Breast epithelium (tissue), 4 donors: Measurements from ENCODE around the gene APOL2. TPM values are rescaled to one million over a fixed set of nuclear protein-coding genes. Genes with fewer than 3 reads are reported as not detected.
"Not testable (repeated sequence)": the region's sequence is repeated elsewhere in the genome, so short reads cannot be mapped to it uniquely, and the experiment has no call there.

ENCODE experiments used
- DNase-seq, 2 donors: peaks; one replicate each; pipeline ENCODE4 v3.0.0-alpha.2; 2019; ENCODE audit warnings: low spot score in 2 of 2
- H3K27ac ChIP-seq, 2 donors: fragments of 200-600 bp; sonication (generic) in 1 of 2; one replicate each; pipeline ENCODE4 v1.5.1; 2016 to 2019; ENCODE audit warnings: mild to moderate bottlenecking in 1 of 2
- H3K27me3 ChIP-seq, 2 donors: fragments of 200-600 bp; sonication (generic) in 1 of 2; one replicate each; pipeline versions ENCODE4 v1.5.1 to v1.6.0; 2017 to 2019; ENCODE audit warnings: control low read depth in 1 of 2, mild to moderate bottlenecking in 1 of 2
- H3K36me3 ChIP-seq: fragments of 200-600 bp; one replicate; pipeline ENCODE4 v1.5.1; 2019
- H3K4me1 ChIP-seq, 2 donors: fragments of 200-600 bp; sonication (generic); one replicate each; pipeline ENCODE4 v1.5.1; 2016 to 2019; ENCODE audit warnings: control low read depth in 1 of 2
- H3K4me3 ChIP-seq, 3 donors: fragments of 200-600 bp; sonication (generic); 1 replicate in 2 of 3; 2 replicates in 1 of 3; pipeline ENCODE4 v1.5.1; 2016 to 2019; ENCODE audit warnings: mild to moderate bottlenecking in 3 of 3, moderate library complexity in 2 of 3
- H3K9me3 ChIP-seq, 2 donors: fragments of 200-600 bp; sonication (generic) in 1 of 2; one replicate each; pipeline ENCODE4 v1.5.1; 2016 to 2019; ENCODE audit warnings: control low read depth in 1 of 2
- POLR2A ChIP-seq: fragments of 450-650 bp; IDR thresholded peaks from one replicate; pipeline ENCODE4 v1.6.1; 2016; ENCODE audit warnings: antibody characterized with exemption, mild to moderate bottlenecking, moderate library complexity
- POLR2AphosphoS5 ChIP-seq, 3 donors: sonication (generic); formaldehyde crosslinking; IDR thresholded peaks; one replicate each; pipeline ENCODE4 v1.6.1; 2017; ENCODE audit warnings: antibody characterized with exemption in 3 of 3
- intact Hi-C: fragments of 100-400 bp; cut with DNase I; formaldehyde crosslinking; loops from one replicate; pipeline ENCODE4 v1.15.1; 2023; ENCODE audit warnings: low total_unique reads
- total RNA-seq, 3 donors: library from RNA; depleted of rRNA; stranded (reverse); fragments of >200 nt; gene quantifications; one replicate each; pipeline ENCODE4 v1.1.0, GENCODE V29; 2016
- TF ChIP-seq, protein P1 (sequence below), 3 donors: fragments of 450-650 bp; IDR thresholded peaks; one replicate each; pipeline ENCODE4 v1.5.1; 2016 to 2017; ENCODE audit warnings: antibody characterized with exemption in 3 of 3, mild to moderate bottlenecking in 3 of 3, moderate library complexity in 3 of 3

APOL2 gene
- total RNA-seq, 3 donors from 2014 or later: 50.4 to 112 (median 73.8) TPM

DNA sequence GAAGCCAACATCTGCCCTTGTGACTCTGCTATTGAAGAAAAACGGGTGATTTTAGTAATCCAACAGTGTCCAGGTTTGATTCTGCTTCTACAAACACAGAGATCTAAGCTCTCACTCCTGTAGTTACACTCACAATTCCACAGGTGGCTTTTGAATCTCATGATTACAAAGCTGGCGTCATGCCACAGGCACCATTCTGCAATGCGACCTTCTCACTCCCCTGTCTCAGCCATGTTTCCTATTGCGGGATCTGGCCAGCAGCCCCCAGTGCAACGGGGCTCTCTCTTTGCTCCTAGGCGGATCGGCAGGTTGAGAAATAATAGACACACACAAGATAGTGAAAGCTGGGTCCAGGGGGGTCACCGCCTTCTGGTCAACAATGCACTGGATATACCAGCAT, 36.4 kb downstream of the APOL2 start:
- H3K36me3 ChIP-seq, DNase-seq, H3K27me3 ChIP-seq, H3K4me1 ChIP-seq, H3K9me3 ChIP-seq, intact Hi-C loops: not testable (repeated sequence)
- TF ChIP-seq, protein P1, sequence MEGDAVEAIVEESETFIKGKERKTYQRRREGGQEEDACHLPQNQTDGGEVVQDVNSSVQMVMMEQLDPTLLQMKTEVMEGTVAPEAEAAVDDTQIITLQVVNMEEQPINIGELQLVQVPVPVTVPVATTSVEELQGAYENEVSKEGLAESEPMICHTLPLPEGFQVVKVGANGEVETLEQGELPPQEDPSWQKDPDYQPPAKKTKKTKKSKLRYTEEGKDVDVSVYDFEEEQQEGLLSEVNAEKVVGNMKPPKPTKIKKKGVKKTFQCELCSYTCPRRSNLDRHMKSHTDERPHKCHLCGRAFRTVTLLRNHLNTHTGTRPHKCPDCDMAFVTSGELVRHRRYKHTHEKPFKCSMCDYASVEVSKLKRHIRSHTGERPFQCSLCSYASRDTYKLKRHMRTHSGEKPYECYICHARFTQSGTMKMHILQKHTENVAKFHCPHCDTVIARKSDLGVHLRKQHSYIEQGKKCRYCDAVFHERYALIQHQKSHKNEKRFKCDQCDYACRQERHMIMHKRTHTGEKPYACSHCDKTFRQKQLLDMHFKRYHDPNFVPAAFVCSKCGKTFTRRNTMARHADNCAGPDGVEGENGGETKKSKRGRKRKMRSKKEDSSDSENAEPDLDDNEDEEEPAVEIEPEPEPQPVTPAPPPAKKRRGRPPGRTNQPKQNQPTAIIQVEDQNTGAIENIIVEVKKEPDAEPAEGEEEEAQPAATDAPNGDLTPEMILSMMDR (IDR thresholded peaks at IDR 0.05): peak in 1 of 3 donors; percentile 29
- Histone ChIP-seq H3K4me3 (peak overlapping the region in 1 of 3 donors; percentile 20), H3K27ac (peak overlapping the region; percentile 13 to 38)

DNA sequence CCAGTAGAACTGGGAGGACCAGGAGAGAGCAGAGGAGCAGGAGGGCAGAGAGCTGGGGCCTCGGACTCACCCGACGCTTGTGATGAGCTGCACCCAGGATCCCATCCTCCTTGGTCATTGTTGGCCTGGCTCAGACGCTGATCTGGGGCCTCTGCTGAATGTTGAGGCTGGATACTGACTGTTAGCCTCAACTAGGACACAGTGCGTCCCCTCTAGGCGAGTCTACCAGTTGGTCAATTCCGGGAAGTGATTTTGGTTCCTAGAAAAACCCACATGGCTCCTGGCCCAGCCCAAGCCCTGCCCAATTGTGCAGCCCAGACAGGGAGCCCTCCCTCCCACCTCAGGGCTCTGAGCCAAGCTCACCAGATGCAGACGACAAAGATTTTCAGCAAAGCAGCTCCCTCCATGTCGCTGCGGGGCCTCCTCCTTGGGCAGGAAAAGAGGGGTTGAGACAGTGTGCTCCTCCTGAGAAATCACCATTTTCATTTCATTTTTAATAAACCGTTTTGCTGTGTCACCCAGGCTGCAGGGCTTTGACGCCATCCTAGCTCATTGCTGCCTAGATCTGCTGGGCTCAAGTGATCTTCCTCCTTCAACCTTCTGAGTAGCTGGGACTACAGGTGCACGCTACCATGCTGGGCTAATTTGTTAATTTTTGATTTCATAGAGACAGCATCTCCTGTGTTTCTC, 37.6 kb downstream of the APOL2 start, which contains the start of gene APOL4:
Gene APOL4, minus strand, starts transcription at position 180 of the 690 bp plus-strand sequence. Its CDS starts 75 bp downstream, at position 105.
- Histone ChIP-seq H3K27me3 (no peaks in the 10 kb centered on the region), H3K9me3 (no peaks in the 10 kb centered on the region), H3K27ac (peak within 1 kb of the TSS in 1 of 2 donors; percentile 83), H3K4me1 (no peaks in the 10 kb centered on the region), H3K4me3 (peak within 1 kb of the TSS; percentile 23 to 37 (median 24)), H3K36me3 (no peaks in the 10 kb centered on the region)
- peak; percentile 72 to 83 for DNase-seq
- intact Hi-C loops: no loop called here
- TF ChIP-seq POLR2A (no peak), POLR2AphosphoS5 (IDR thresholded peaks at IDR 0.05) (peak; percentile 61 to 92 (median 84))

GRCh38 chr22:36201025-36201424, 38.3 kb downstream of the APOL2 start:
- intact Hi-C loops, H3K27ac ChIP-seq: not testable (repeated sequence)
- H3K4me3 ChIP-seq: peak overlapping the region in 2 of 3 donors; percentile 24 to 27

DNA sequence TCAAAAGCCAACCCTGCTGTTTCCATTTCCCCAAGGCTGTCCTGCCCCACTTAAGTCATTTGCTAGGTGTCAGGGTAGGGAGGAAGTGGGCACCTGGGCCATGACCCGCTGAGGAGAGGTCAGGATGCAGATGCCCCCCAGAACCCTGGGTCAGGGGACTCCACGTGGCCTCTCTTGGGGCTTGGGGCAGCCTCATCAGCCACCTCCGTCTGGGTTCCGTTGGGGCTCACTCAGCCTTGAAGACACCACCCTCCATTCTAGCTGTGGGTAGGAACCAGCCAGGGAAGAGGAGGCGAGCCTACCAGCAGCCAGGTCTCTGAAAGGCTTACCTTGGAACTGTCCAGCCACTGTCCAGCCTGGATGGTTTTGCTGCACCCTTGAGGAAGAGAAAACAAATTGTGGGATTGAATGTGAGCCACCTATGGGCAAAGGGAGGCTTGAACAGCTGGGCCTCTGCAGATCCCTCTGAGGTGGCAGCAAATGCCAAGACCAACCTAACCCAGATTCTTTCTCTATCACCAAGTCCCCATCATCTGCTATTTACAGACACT, 40.3 kb downstream of the APOL2 start:
- Histone ChIP-seq H3K4me3 (no peak overlapping the region), H3K27me3 (no peaks in the 10 kb centered on the region), H3K4me1 (no peaks in the 10 kb centered on the region), H3K36me3 (no peaks in the 10 kb centered on the region), H3K27ac (peak overlapping the region in 1 of 2 donors; percentile 80), H3K9me3 (no peaks in the 10 kb centered on the region)
- TF ChIP-seq, protein P1 (IDR thresholded peaks at IDR 0.05): no peak
- no peak for TF ChIP-seq POLR2A
- no peak for DNase-seq
- intact Hi-C loops: loop anchor here (5.0 kb wide), 1 partner anchor 83 kb away; no protein-coding TSS in a partner anchor

More at GRCh38 chr22:36201025-36201424, 38.3 kb downstream of the APOL2 start:
- H3K9me3 ChIP-seq, H3K36me3 ChIP-seq, H3K4me1 ChIP-seq, H3K27me3 ChIP-seq, DNase-seq: not testable (repeated sequence)

DNA sequence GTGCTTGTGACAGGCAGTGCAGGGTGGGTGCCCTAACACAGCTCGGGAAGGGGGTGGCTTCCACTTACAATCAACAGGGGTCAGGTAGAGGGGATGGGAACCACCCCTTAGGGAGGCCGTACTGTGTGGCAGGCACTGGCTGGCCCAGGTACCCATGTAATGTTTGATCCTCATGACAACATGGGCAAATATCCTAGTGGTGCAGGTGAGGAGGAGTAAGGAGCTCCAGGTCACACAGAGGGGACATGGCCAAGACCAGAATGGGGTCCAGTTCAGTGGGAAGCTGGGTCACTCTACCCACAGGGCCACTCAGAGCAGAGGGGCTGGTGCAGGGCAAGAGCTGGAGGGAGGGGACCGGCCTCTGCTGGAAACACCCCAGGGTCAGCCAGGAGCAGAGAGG, 40.8 kb downstream of the APOL2 start:
- H3K27ac ChIP-seq: peak overlapping the region in 1 of 2 donors; percentile 80
- no peak for DNase-seq
- TF ChIP-seq POLR2AphosphoS5 (IDR thresholded peaks at IDR 0.05) (no peak), POLR2A (no peak)
- TF ChIP-seq, protein P1 (IDR thresholded peaks at IDR 0.05): no peak
- H3K9me3 ChIP-seq: no peaks in the 10 kb centered on the region
- intact Hi-C loops: loop anchor here (5.0 kb wide), 1 partner anchor 84 kb away; no protein-coding TSS in a partner anchor
- no peak overlapping the region for H3K4me3 ChIP-seq
- H3K27me3 ChIP-seq: no peaks in the 10 kb centered on the region
- H3K4me1 ChIP-seq: no peaks in the 10 kb centered on the region
- no peaks in the 10 kb centered on the region for H3K36me3 ChIP-seq

GRCh38 chr22:36197514-36198146, 41.7 kb downstream of the APOL2 start:
- peak in 1 of 2 donors; percentile 20 for DNase-seq
- intact Hi-C loops: loop anchor here (5.0 kb wide), 1 partner anchor 85 kb away; no protein-coding TSS in a partner anchor
- TF ChIP-seq, protein P1 (IDR thresholded peaks at IDR 0.05): no peak
- TF ChIP-seq POLR2AphosphoS5 (IDR thresholded peaks at IDR 0.05) (no peak), POLR2A (no peak)
- H3K4me3 ChIP-seq: no peak overlapping the region
- H3K27ac ChIP-seq: peak overlapping the region; percentile 54 to 80
- H3K27me3 ChIP-seq: no peaks in the 10 kb centered on the region
- H3K9me3 ChIP-seq: no peaks in the 10 kb centered on the region
- H3K4me1 ChIP-seq: no peaks in the 10 kb centered on the region
- H3K36me3 ChIP-seq: no peaks in the 10 kb centered on the region
